T-helper 22 cell (primary cell): Measurements from ENCODE around the gene PTPRT.

ENCODE experiments used
- DNase-seq: peaks from one replicate; pipeline ENCODE4 v3.0.0-alpha.2; 2020; ENCODE audit warnings: low read depth

Gene PTPRT

DNA sequence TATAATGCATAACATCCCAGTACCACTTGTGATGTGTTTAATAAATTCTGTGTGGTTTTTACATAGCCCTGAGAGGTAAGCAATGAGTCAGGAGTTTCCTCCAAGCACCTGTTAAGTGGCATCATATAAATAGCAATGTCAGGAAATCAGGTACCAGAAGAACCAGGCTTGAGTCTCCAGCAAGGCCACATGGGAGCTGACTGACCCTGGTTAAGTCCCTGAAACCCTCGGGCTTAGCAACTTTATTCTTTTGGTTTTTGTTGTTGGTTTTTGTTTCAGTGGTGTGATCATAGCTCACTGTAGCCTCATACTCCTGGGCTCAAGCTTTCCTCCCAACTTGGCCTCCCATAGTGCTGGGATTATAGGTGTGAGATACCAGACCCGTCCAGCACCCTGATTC lies 70.0 kb downstream of the PTPRT start:
- DNase-seq, result no peak

DNA sequence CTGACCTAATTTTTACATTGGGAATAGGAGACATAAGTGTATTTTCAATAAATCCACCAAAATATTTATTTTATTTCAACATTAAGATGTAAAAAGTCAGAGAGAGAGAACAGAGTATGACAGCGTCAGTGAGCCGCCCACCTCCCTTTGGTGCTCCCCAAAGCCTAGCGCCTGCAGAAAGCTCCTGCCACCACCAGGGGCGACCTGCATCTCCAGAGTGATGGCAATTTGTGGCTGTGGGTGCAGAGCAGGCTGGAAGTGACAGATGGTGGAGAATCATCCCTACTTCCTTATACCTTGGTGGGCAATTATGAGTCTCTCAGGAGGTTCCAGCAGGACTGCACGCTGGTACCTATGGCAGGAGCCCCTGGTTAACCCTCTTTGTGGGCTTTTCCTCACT lies 87.3 kb downstream of the PTPRT start:
- no peak for DNase-seq

DNA sequence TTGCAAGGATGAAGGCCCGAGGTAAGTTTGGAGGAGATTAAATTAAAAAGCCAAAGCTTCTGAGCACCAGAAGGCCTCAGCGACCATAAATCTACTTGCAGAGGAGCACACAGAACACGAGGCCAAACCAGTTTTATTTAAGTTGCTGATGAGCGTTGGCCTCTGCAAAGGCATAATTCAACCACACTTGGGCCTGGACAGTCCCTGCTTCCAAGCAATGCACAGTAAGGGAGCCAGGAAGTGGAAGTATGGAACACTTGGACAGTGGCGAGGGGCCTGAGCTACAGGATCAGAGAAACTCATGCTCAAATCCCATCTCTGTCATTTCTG lies 92.8 kb downstream of the PTPRT start:
- no peak for DNase-seq

DNA sequence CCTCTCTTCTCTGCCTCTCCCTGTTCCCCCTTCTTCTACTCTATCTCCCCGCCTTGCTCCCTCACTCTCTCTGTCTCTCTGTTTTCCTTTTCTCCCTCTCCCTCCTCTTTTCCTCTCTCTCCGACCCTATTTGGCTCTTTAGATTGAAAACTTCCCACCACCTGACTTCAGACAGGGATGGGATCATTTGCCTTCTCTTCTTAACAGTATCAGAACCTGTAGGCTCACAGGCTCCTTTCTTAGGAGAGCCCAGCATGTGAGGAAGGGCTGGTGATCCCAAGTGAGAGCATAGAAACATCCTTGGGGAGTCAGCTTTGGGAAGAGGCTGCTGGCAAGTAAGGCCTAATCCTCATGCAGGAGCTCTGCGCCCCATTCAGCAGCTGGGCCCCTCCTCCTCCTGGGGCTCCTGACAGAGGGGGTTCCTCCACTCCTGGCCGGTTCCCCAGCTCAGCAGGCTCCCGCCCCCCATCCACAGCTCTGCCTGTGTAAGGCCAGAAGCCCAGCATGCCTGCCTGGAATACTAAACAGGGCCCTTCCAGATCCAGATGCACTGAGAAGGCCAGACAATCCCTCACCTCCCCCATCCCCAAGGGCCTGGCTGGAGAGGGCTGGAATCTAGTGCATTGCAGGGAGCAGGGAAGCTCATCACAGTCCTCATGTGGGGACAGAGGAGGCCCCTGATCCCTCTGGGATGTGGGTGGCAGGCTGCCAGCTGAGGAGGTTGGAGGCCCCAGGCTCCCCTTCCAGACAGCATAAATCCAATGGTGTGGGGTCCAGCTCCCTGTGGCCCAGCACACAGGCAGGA lies 93.4 kb downstream of the PTPRT start:
- no peak for DNase-seq

DNA sequence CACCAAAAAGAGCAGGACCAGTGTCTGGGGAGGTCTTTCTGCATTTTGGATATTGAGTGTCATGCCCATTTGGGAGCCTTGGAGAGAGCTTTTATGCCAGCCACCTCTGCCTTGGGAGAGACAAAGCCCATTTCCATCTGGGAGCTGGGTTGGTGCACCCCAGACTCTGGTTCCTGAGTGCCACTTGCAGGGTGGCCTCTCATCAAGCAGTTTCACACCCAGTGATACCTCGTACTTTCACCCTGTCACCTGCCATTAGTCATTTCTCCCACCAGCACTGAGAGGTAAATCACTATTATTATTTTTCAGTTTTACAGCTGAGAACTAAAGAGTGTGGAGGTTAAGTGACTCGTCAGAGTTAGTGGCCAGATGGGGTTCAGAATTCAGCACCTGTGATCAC lies 94.7 kb downstream of the PTPRT start:
- DNase-seq, result no peak

DNA sequence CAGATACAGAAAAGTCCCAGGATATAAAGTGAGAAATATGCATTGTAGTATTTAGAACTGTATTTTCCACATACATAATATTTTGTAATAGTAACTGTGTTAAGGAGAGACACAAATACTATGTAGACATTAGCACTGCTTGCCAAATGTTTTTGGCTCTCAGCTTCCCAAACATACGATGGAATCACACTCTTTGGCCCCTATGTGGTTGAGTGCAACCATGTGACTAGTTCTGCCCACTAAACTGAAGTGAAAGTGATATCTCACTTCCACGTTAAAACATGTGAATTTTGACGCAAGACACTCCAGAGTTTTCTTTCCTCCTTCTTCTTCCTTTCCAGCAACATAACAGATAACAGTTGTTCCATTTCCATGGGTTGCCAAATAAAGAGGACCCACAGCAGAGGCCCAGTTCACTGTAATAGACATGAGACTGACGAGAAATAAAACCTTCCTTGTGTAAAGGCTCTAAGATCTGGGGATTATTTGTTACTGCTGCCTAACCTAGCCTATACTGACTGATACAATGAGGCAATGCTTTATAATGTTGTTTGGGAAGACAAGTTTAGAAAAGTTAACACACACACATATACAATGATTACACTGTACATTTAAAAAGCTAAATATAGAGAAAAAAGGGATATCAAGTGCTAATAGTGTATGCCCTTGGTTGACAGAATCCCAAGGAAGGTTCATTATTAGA lies 97.2 kb downstream of the PTPRT start:
- no peak for DNase-seq

DNA sequence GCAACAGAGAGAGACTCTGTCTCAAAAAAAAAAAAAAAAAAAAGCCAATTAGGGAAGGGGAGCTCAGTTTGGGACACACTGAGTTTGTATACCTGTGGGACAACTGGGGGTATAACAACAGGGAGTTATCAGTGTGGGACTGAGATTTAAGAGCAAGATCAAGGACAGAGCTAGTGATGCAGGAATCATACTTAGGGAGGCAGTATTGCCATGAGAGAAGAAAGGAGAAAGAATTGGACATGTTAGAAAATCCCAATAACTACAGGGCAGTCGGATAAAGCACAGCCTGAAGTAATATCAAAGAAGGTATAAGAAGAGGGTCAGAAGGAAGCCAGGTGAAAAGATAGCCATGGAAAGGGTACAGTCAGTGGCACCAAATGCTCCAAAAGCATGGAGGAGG lies 121.2 kb downstream of the PTPRT start:
- DNase-seq, result no peak

DNA sequence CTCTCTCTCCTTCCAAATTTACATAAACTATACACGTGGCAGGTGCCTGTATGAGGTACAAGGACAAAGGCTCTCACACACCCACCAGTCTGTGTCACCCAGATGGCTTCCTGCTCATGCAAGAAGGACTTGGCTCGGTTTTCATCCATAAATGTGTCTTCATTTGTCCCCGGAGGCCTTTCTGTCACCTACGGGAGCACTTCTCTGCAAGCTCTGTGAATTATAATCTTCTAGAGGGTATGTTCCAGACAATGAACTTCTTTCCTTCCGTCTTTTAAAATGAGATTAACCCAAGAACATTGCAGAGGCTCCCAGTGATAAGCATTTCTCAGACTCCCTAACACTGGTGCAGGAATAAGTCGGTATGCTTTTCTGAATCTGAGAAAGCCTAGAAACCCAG lies 123.6 kb downstream of the PTPRT start:
- DNase-seq, result no peak

DNA sequence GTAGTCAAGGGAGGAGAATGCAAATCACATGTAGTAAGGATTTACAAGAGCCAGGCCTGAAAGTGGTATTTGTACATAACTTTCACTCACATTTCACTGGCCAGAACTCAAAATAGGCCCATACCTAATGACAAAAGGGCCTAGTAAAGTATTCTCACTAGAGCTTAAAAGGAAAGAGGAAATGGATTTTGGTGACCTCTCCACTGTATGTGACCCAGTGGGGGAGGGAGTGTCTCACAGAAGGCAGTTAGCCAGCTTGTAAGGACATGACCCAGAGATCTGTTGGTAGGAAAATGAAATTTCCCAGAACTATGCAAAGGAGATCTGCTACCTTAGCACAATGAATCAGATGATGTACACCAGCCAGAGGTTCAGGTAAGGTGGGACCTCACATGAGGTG lies 124.4 kb downstream of the PTPRT start:
- no peak for DNase-seq

DNA sequence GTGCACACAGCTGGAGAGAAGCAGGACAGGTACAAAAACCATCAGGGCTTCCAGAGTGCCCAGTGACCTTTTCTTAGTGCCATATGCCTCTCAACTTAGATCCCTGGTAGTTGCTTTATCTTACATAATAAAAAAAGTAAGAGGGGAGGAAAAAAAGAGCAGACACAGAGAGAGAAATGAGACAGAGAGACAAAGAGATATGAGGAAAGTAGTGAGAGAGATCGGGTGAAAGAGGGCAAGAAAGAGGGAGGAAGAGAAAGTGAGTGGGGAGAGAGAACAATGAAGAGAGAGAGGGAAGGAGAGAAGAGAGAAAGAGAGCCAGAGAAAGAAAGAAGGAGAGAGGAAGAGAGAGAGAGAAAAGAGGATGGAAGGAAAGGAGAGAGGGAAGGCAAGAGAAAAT lies 131.6 kb downstream of the PTPRT start:
- DNase-seq, result no peak

DNA sequence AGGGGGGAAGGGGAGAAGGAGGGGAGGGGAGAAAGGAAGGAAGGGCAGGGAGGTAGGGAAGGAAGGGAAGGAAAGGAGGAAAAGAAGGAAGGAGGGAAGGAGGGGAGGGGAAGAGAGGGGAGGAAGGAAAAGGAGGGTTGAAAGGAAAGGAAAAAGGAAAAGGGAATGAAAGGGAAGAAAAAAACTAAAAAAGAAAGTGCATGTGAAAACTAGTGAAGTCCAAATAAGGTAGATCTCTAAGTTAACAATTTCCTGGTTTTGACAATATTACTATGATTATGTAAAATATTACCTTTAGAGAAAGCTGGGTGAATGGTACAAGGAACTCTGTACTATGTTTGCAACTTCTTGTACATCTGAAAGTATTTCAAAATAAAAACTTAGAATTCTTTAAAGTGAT lies 132.4 kb downstream of the PTPRT start:
- DNase-seq, result no peak

DNA sequence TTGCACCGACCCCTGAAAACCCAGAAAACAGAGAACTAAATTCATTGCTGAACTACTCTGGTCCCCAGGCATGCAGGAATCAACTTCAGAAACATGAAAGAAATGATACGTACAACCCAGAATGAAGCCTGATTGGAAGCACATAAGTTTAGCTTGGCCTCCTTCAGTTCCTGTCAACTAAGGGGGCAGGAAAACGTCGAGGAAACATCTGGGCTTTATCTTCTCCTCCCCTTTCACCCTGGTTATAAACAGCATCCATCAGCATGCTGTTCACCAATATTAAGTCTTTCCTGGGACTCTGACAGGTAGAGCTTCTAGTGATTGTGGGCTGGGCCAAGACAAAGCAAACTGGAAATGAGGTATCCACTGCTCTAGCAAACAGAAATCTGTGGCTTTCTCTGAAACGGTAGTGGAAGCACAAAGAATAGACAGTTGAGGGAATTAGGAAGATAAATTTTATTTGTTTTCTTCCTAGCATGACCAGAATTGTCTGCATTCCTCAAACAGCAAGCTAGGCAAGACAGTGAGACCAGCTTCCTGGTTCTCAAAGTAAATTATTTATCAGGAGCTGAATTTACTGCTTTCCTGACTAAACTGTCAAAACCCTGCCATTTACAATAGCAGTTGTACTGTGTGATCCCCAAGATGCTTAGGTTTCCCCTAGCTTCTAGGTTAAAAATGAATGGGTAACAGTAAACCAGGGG lies 134.4 kb downstream of the PTPRT start:
- DNase-seq, result no peak

DNA sequence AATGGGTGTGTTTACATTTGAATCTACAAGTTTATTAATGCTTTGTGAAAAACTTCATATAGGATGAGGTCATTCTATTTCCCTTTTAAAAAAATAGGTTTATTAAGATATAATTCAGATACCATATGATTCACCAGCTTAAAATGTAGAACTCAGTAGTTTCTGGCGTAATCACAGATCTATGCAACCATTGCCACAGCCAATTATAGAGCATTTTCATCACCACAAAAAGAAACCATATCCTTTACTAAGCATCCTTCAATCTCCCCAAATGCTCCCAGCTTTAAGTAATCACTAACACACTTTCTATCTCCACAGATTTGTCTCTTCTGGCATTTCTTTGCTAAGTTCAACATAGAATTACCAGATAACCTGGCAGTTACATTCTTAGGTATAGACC lies 137.2 kb downstream of the PTPRT start:
- DNase-seq, result no peak

DNA sequence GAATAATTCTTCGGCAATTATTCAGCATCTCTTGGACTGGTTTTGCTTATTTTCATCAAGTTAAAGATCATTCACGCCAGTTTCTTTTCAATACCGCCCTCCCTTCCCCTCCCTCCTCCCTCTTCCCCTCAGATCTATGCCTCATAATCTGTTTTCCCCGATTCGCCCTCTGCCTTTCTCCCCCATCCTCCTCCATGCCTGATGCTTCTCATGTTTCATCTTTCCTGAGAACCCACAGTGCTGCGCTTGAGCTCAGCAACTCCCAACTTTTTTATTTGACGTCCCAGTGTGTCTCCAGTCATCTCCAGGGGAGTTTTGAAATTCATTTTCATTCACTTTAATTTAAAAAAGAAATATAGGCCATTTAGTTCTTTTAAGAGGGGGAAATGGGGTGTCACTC lies 142.7 kb downstream of the PTPRT start:
- no peak for DNase-seq

DNA sequence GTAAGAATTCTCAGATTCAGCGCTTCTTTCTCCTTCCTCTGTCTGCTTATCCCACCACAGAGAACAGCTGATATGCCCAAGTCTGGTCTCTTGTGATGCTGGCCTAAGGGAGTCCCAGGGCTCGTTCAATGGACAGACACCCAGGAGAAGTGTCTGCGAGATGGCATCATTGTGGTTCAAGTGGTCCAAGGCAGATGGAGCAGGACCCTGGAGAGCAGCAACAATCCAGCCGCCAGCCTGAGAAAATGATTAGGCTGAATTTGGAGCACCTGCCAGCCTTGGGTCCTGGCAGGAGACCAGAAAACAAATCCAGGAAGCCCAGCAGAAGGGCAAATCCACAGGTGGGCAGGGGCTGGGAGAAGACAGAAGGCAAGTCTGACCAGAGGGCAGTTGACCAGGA lies 145.8 kb downstream of the PTPRT start:
- DNase-seq, result no peak

DNA sequence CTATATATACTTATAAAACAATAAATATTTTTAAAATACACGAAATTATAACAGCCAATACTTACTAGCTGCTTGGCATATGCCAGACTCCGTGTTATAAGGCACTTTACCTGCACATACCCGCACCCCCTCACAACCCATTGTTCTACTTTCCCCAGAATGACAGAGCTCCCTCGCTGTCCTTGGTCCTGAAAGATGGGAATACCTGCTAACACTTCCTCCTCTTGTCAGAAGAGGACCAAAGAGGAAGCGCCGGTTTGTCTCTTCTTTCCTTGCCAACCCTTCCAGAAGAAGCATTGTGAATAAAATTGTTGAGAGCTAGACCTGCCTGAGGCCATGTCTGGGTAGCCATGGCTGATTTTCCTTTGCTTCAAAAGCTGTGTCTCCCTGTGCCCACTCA lies 149.3 kb downstream of the PTPRT start:
- DNase-seq, result no peak

DNA sequence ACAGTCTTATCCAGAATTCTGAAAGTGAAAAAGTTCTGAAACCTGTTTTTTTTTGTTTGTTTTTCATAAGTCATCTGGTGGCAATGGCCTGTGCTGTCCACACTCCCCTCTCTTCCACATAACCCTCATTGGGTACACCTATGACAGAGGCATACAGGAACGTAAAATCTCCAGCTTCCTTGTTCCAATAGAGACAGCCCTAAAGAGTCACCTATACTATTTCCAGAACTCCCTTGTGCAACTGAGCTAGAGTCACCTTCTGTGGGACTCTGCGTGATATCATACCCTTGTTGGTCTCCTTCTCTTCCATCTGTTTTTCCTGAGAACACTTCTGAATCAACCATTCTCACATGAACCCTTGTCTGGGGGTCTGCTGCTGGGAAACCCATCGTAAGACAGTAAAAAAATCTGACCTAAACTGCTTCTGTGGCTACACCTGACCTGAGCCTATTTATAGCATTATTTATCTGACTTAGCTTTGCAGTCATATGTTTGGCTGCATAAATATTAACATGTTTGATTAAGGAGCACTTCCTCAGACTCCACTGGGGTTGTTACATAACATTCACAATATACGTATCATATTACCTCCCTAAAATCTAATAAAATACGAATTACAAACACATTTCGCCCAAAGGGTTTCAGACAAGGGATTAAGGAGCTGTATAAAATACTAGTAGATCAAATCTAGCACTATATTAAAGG lies 151.9 kb downstream of the PTPRT start:
- no peak for DNase-seq

DNA sequence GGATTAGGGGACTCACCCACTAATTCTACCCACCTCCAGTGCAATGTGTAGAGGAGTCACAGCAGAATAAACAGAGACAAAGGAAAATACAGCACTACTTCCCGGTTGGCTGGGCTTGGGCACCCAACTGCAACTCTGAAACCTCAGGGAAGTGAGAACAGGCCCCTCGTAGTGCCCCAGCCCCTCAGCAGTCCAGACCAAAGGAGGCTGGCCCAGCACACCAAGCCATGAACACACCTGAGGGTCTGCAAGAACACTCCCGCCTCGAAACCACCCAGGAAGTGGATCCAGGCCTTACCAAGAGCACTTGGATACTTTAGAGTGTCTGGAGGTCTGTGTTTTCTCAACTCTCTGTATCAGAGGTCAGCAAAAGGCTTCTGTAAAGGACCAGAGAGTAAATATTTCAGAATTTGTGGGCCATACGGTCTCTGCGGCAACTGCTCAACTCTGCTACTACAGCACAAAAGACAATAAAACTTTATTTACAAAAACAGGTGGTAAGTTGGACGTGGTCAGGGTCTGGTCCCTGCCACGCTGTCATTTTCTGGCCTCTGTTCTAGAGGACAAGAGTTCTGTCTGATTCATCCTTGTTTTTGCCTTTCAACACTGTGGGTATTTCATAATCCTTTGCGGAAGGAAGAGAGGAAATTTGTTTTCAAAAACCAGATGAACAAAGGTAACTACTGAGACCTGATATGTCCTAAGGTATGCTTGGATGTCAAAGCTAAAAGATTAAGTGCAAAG lies 154.6 kb downstream of the PTPRT start:
- no peak for DNase-seq

DNA sequence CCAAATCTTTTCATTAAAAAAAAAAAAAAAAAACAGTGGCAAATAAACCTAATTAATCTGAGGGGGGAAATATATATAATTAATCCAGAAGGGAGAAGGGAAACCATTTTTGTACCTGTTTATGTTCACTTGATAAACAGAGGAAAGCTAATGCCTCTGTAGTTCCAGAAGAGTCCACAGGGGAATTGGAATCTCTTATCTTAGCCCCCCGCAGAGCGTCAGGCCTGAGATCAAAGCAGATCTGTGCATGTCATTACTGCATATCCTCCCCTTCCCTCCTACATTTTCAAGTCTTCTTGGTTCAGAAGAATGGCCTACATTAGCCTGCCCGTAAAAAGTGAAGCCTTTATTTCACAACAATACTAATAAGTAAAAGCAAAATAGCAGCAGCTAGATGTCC lies 157.2 kb downstream of the PTPRT start:
- no peak for DNase-seq

DNA sequence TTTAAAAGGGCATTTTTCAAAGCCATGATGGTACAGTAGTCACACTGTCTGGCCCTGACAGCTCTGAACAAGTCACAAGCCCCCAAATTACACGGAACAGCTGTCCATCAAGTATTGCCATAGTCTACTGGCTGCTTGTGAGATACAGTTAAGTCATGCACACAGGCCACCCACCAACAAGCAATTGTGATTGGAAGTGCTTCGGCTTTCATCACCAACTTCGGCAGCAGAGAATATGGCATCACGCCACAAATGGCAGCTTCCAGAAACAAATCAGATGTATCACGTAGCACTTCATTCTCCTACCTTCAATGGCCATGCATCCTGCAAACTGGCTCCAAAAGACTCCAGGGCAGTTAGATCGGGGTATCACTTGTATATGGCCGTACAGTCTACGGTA lies 160.5 kb downstream of the PTPRT start:
- DNase-seq, result no peak

DNA sequence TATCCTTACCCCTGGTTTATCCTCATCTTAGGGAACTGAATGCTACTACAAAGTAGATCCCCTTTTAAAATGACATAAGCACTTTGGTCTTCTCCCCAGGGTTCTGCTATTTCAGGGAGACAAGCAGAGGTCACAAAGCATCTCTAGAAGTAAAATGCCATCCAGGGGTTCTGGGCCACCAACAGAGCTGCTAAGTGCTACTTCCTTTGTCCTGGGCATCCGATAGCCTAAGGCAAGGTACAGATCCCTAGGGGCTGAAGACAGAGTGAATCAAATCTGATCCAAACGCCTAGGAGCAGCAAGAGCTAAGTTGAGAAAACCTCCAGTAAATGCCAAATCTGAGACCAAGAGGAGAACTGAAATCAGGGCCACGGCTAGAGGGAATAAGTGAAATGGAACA lies 161.2 kb downstream of the PTPRT start:
- no peak for DNase-seq

DNA sequence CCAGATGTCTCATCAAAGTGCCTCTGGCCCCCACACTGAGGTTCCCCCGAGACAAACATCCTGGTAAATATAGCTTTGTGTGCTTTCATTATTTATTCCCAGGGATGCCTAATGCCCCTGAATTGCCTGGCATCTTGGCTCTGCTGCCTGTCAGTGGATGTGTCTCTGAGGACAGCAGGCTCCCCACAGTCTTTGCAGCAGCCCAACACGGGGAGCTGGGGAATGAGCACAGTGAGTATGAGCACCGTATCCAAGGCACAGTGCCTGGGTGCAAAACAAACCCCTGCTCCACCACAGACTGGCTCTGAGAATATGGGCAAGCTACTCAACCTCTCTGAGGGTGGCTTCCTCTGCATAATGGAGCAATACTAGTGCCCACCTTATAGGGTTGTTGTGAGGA lies 165.9 kb downstream of the PTPRT start:
- no peak for DNase-seq
